ENCODE data around the gene NUP210.
"Not testable (repeated sequence)": the region's sequence is repeated elsewhere in the genome, so short reads cannot be mapped to it uniquely, and the experiment has no call there.

Gene NUP210

DNA sequence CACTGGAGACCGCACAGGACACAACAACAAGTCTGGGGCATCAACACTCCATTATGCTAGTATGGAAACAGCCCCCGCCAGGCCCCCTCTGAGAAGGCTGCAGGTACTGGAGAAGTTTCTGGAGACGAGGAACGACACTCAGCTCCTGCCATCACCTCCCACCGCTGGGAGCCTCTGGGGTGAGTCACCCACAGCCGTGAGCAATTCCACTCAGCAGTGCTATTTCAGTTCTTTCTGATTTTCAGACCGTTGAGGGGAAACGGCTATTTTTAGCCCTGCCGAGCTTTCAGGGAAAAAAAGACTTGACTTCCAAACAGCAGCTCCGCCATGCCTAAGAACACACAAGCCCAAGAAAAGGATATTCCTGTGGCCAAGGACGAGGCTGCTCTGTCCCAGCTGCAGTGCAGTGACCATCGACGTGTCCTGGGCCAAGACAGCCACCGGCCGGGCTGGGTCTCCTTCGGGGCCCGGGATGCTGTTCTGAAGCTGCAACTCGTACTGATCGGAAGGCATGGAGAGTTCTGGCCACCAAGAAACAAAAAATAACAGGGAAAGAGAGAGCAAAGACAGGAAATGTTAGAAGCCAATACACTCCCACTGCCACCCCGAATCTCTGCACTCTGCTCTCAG lies 40.8 kb downstream of the NUP210 start:
- ChIA-PET POLR2A (no interaction called here), CTCF (no interaction called here)
- DNase-seq (ENCODE audit: extremely low spot score): no peak
- TF ChIP-seq SUZ12 (IDR thresholded peaks at IDR 0.05): no peak
- TF ChIP-seq ZNF384 (IDR thresholded peaks at IDR 0.05): no peak
- TF ChIP-seq HDGF (IDR thresholded peaks at IDR 0.05; ENCODE audit: borderline replicate concordance): no peak
- no peak for TF ChIP-seq FOXK2 (IDR thresholded peaks at IDR 0.05)
- TF ChIP-seq ELF4 (IDR thresholded peaks at IDR 0.05): no peak
- TF ChIP-seq LEF1 (IDR thresholded peaks at IDR 0.05; ENCODE audit: borderline replicate concordance): no peak
- no peak for TF ChIP-seq NFRKB (IDR thresholded peaks at IDR 0.05)
- TF ChIP-seq, protein P1, sequence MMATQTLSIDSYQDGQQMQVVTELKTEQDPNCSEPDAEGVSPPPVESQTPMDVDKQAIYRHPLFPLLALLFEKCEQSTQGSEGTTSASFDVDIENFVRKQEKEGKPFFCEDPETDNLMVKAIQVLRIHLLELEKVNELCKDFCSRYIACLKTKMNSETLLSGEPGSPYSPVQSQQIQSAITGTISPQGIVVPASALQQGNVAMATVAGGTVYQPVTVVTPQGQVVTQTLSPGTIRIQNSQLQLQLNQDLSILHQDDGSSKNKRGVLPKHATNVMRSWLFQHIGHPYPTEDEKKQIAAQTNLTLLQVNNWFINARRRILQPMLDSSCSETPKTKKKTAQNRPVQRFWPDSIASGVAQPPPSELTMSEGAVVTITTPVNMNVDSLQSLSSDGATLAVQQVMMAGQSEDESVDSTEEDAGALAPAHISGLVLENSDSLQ (IDR thresholded peaks at IDR 0.05): no peak
- TF ChIP-seq BHLHE40 (IDR thresholded peaks at IDR 0.05; ENCODE audit: borderline replicate concordance): no peak
- no peak for TF ChIP-seq ARNT (IDR thresholded peaks at IDR 0.05)
- TF ChIP-seq L3MBTL2 (conservative IDR thresholded peaks at IDR 0.05): no peak
- TF ChIP-seq FOXM1 (IDR thresholded peaks at IDR 0.05; ENCODE audit: borderline replicate concordance): no peak
- no peak for TF ChIP-seq TARDBP (IDR thresholded peaks at IDR 0.05)
- TF ChIP-seq CTBP1 (IDR thresholded peaks at IDR 0.05; ENCODE audit: borderline replicate concordance): no peak
- no peak for TF ChIP-seq SP1 (IDR thresholded peaks at IDR 0.05)

DNA sequence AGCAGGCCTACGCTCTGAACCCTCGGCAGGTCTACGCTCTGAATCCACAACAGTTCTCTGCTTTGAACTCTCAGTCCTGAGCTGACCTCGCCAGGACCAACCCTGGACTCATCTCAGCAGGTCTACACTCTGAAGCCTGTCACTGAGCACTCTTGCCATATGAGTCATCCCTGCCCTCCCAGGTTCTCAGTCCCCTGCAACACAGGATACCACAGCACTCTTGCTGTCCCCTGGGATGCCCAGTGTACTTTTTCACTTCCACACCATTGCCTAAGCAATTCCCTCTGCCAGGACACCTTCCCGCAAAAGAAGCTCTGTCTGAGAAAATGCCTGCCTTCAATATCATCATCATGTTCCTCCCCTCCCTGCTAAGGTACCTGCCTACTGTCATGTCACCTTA lies 42.0 kb downstream of the NUP210 start:
- TF ChIP-seq FOXA1 (IDR thresholded peaks at IDR 0.05): no peak
- TF ChIP-seq FOXM1 (IDR thresholded peaks at IDR 0.05; ENCODE audit: borderline replicate concordance): no peak
- TF ChIP-seq, protein P1 (IDR thresholded peaks at IDR 0.05): no peak
- no peak for TF ChIP-seq HDGF (IDR thresholded peaks at IDR 0.05; ENCODE audit: borderline replicate concordance)
- no peak for TF ChIP-seq ZNF384 (IDR thresholded peaks at IDR 0.05)
- no peak for TF ChIP-seq ARNT (IDR thresholded peaks at IDR 0.05)
- no peak for TF ChIP-seq NFRKB (IDR thresholded peaks at IDR 0.05)
- DNase-seq (ENCODE audit: extremely low spot score): no peak
- CTCF ChIA-PET: no interaction called here
- POLR2A ChIA-PET: no interaction called here

DNA sequence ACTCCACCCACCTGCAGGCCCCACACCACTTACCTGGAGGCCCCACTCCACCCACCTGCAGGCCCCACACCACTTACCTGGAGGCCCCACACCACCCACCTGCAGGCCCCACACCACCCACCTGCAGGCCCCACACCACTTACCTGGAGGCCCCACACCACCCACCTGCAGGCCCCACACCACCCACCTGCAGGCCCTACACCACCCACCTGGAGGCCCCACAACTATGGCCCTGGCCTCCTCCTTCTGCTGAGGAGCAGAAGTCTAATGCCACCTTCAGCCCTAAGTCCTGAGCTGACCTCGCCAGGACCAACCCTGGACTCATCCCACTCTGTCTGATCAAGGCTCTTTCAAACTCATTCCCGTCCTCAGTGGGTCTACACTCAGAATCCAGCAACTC lies 42.4 kb downstream of the NUP210 start:
- POLR2A ChIA-PET; DNase-seq (ENCODE audit: extremely low spot score); CTCF ChIA-PET: not testable (repeated sequence)

DNA sequence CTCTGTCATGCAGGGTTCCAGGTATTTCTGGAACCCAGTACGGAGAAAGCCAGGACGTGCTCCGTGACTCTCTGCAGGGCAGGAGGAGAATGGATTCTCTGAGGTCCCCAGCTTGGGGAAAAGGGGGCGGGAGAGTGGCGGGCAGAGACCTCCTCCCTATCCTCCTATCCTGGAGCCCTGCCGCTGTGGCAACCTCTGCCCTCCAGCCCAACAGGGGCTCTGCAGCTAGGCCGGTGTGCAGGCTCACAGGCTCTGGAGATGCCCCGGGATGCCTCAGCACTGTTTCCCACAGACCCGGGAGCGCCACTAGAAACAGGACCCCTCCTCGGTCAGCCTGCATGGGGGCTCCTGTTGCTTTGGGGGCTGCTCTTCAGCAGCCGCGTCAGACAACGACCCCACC lies 43.1 kb downstream of the NUP210 start:
- no peak for DNase-seq (ENCODE audit: extremely low spot score)
- TF ChIP-seq HDGF (IDR thresholded peaks at IDR 0.05; ENCODE audit: borderline replicate concordance): no peak
- ChIA-PET CTCF (no interaction called here), POLR2A (no interaction called here)

DNA sequence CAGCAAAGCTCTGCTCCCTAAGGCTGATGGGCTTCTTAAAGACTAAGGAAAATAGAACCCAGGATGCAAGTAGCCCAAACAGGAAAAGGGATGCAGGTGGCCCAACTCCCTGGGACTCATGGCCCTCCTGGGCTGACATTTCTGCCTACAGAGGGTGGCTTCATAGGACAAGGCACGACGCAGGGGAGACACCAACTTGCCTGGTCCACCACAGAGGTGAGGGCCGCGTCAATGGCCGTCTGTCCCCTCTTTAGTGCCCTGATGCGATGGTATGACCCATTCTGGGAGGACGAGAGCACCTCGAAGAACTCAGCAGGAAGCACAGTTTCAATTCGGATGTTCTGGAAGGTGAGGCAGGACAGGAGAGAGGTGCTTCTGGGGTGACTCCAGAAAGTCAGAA lies 44.0 kb downstream of the NUP210 start:
- no peak for DNase-seq (ENCODE audit: extremely low spot score)
- ChIA-PET POLR2A (no interaction called here), CTCF (no interaction called here)
- TF ChIP-seq FOXM1 (IDR thresholded peaks at IDR 0.05; ENCODE audit: borderline replicate concordance) (no peak), TARDBP (IDR thresholded peaks at IDR 0.05) (no peak), CTBP1 (IDR thresholded peaks at IDR 0.05; ENCODE audit: borderline replicate concordance) (no peak), NFRKB (IDR thresholded peaks at IDR 0.05) (no peak), ELF4 (IDR thresholded peaks at IDR 0.05) (no peak), SP1 (IDR thresholded peaks at IDR 0.05) (no peak), ZNF384 (IDR thresholded peaks at IDR 0.05) (no peak), HDGF (IDR thresholded peaks at IDR 0.05; ENCODE audit: borderline replicate concordance) (no peak), FOXA1 (IDR thresholded peaks at IDR 0.05) (no peak), BHLHE40 (IDR thresholded peaks at IDR 0.05; ENCODE audit: borderline replicate concordance) (no peak), ARNT (IDR thresholded peaks at IDR 0.05) (no peak), LEF1 (IDR thresholded peaks at IDR 0.05; ENCODE audit: borderline replicate concordance) (no peak), L3MBTL2 (conservative IDR thresholded peaks at IDR 0.05) (no peak), SUZ12 (IDR thresholded peaks at IDR 0.05) (no peak), FOXK2 (IDR thresholded peaks at IDR 0.05) (no peak)
- TF ChIP-seq, protein P1 (IDR thresholded peaks at IDR 0.05): no peak

DNA sequence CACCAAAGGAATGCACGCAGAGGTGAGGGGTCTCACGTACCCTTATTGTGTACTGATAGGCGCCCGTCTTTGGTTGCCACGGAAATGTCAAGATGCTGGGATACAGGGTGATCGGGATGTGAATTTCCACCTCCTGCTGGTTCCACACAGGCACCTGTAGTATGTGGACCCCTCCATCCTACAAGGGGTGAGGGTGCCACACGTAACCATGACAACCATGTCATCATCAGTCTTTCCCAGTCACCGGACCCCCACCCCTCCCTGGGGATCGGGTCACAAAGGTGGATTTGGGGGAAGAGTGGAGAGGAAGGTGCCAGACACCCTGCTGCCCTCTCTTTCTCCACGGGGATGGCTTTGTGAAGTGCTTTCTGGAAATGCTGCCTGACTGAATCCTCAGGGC lies 44.7 kb downstream of the NUP210 start:
- TF ChIP-seq ZNF384 (IDR thresholded peaks at IDR 0.05) (no peak), TARDBP (IDR thresholded peaks at IDR 0.05) (no peak), SP1 (IDR thresholded peaks at IDR 0.05) (no peak), L3MBTL2 (conservative IDR thresholded peaks at IDR 0.05) (no peak), LEF1 (IDR thresholded peaks at IDR 0.05; ENCODE audit: borderline replicate concordance) (no peak), FOXM1 (IDR thresholded peaks at IDR 0.05; ENCODE audit: borderline replicate concordance) (no peak), ELF4 (IDR thresholded peaks at IDR 0.05) (no peak)
- TF ChIP-seq, protein P1 (IDR thresholded peaks at IDR 0.05): no peak
- POLR2A ChIA-PET: no interaction called here
- DNase-seq (ENCODE audit: extremely low spot score): no peak
- CTCF ChIA-PET: no interaction called here

Measured in HEK293T (cell line).